Ectodermal cell (in vitro differentiated cells): Measurements from ENCODE around the gene PCDHGC5.

ENCODE experiments used
- H3K27ac ChIP-seq: 2 replicates; pipeline ENCODE4 v1.7.0; 2013; ENCODE audit warnings: mild to moderate bottlenecking, low read depth, low read length; ENCODE audit not compliant: insufficient read depth, poor library complexity, severe bottlenecking
- H3K27me3 ChIP-seq: 2 replicates; pipeline ENCODE4 v1.7.0; 2013; ENCODE audit warnings: mild to moderate bottlenecking, low read length; ENCODE audit not compliant: insufficient read depth, control insufficient read depth, poor library complexity, severe bottlenecking
- H3K36me3 ChIP-seq: one replicate; pipeline ENCODE4 v1.7.0; 2013; ENCODE audit warnings: low read length; ENCODE audit not compliant: control insufficient read depth, insufficient read depth
- H3K4me1 ChIP-seq: one replicate; pipeline ENCODE4 v1.7.0; 2013; ENCODE audit warnings: low read length; ENCODE audit not compliant: control insufficient read depth, insufficient read depth
- H3K4me3 ChIP-seq: 2 replicates; pipeline ENCODE4 v1.7.0; 2013; ENCODE audit warnings: low read depth, low read length, control low read depth; ENCODE audit not compliant: insufficient read depth
- H3K9me3 ChIP-seq: 2 replicates; pipeline ENCODE4 v1.7.0; 2013; ENCODE audit warnings: mild to moderate bottlenecking, low read length, moderate library complexity; ENCODE audit not compliant: control insufficient read depth
- WGBS, 2 experiments: methylation state at CpG; one replicate each; pipeline ENCODE4 v1.1.7; 2013; ENCODE audit warnings: missing lambda C conversion rate in 2 of 2; 5-methylcytosine and 5-hydroxymethylcytosine counted together

The PCDHGC5 gene

DNA sequence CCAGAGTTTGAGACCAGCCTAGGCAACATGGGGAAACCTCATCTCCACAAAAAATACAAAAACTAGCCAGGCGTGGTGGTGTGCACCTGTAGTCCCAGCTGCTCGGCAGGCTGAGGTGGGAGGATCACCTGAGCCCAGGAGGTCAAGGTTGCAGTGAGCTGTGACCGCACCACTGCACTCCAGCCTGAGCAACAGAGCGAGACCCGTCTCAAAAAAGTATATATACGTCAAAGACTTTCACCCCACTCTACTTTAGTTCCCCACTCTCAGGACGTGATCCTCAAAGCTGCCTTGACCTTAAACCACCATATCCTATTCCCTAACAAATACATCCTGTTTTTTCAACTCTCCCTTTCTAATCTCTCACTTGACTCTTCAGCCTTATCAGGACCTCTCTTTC lies 41.0 kb downstream of the PCDHGC5 start:
- H3K4me1 ChIP-seq, result peaks cover 7% of the 10 kb centered on the region
- peaks cover 10% of the 10 kb centered on the region for H3K36me3 ChIP-seq
- no peak overlapping the region for H3K4me3 ChIP-seq
- no peaks in the 10 kb centered on the region for H3K9me3 ChIP-seq
- 94% methylated on average over 7 of the region's 7 CpGs for WGBS, 2 experiments
- no peak overlapping the region for H3K27ac ChIP-seq
- H3K27me3 ChIP-seq, result no peaks in the 10 kb centered on the region

DNA sequence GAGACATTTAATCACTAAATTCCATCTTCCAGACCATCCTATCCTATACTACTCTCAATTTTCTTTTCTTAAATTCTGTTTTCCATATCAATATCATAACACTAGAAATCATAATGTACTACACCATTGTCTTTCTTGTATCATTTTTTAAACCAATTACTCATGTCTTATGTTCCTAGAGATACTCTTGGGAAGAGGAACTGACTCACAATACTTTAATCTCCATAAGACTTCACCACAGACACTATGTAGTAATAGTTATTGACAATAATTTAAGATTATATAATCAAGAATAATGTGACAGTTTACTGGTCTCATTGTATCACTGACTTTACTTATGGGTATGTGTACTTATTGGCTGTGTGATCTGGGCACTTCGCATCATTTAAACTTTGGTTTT lies 43.8 kb downstream of the PCDHGC5 start:
- H3K4me3 ChIP-seq, result no peak overlapping the region
- 96 to 100% methylated on average over 1 of the region's 1 CpG for WGBS, 2 experiments
- no peaks in the 10 kb centered on the region for H3K27me3 ChIP-seq
- peaks cover 10% of the 10 kb centered on the region for H3K36me3 ChIP-seq
- H3K27ac ChIP-seq, result no peak overlapping the region
- H3K4me1 ChIP-seq, result no peaks in the 10 kb centered on the region
- H3K9me3 ChIP-seq, result no peaks in the 10 kb centered on the region

DNA sequence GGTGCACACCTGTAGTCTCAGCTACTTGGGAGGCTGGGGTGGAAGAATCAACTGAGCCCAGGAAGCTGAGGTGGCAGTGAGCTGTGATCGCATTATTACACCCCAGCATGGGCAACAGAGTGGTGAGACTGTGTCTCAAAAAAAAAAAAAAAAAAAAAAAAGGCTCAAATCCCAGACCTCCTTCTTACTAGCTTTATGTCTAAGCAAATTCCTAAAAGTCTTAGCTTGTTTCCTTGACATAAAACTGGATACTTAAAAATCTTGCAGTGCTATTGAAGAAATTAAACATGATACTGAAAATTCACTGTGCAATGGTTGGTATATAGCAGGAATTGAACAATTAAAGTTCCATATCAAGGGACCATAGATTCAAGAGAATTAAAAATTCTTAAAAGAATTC lies 45.0 kb downstream of the PCDHGC5 start:
- WGBS, 2 experiments, result 86 to 92% methylated on average over 1 of the region's 1 CpG
- Histone ChIP-seq H3K27me3 (no peaks in the 10 kb centered on the region), H3K4me1 (no peaks in the 10 kb centered on the region), H3K27ac (no peak overlapping the region), H3K36me3 (peaks cover 6% of the 10 kb centered on the region), H3K4me3 (no peak overlapping the region), H3K9me3 (no peaks in the 10 kb centered on the region)

DNA sequence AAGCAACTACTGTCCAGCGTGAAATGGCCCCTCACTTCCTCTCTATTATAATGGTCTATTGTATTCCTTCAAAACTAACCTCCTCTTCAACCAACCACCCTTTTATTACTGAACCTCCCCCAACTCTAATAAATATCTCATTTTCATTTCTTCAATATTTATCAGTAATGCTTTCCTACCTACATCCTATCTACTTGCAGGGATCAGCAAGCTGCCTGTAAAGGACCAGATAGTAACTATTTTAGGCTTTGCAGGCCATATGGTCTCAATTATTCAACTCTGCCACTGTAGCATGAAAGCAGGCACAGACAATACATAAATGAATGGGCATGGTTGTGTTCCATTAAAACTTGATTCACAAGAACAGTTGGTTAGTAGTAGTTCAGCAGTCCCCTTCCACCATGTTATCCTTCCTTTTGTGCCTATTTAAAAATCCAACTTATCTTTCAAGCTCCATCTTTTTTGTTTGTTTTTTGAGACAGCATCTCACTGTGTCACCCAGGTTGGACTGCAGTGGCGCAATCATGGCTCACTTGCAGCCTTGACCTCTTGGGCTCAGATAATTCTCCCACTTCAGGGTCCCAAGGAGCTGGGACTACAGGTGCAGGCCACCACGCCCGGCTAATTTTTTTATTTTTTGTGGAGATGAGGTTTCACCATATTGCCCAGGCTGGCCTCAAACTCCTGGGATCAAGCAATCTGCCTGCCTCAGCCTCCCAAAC lies 45.8 kb downstream of the PCDHGC5 start:
- H3K27ac ChIP-seq, result no peak overlapping the region
- H3K36me3 ChIP-seq, result peaks cover 4% of the 10 kb centered on the region
- 90 to 95% methylated on average over 4 of the region's 4 CpGs for WGBS, 2 experiments
- no peak overlapping the region for H3K4me3 ChIP-seq
- H3K27me3 ChIP-seq, result no peaks in the 10 kb centered on the region
- H3K9me3 ChIP-seq, result no peaks in the 10 kb centered on the region
- no peaks in the 10 kb centered on the region for H3K4me1 ChIP-seq
